CD4-positive, alpha-beta memory T cell (primary cell): Measurements from ENCODE around the gene SNTB2. TPM values are rescaled to one million over a fixed set of nuclear protein-coding genes. Genes with fewer than 3 reads are reported as not detected.

Source experiments
- CTCF ChIA-PET: fragments of 350-600 bp; sonication (Branson Sonifier 250); formaldehyde crosslinking; loops from one replicate; lab custom pipeline; 2021; ENCODE audit warnings: inconsistent platforms; ENCODE audit not compliant: partially characterized antibody; lab: Charles Lee
- POLR2A ChIA-PET: fragments of 350-600 bp; sonication (Branson Sonifier 250); formaldehyde crosslinking; loops from one replicate; lab custom pipeline; 2021; ENCODE audit not compliant: partially characterized antibody; lab: Charles Lee
- DNase-seq, 5 donors: peaks; one replicate each; pipeline versions ENCODE4 v3.0.0 to v3.0.0-alpha.2; 2020 to 2022; ENCODE audit warnings: mixed read lengths in 1 of 5
- H3K27ac ChIP-seq: one replicate; pipeline ENCODE4 v1.7.0; 2013; ENCODE audit warnings: low read depth, low read length
- H3K27me3 ChIP-seq: 2 replicates; pipeline ENCODE4 v1.7.0; 2013; ENCODE audit warnings: mild to moderate bottlenecking, low read length, moderate library complexity; ENCODE audit not compliant: insufficient read depth
- H3K36me3 ChIP-seq: 2 replicates; pipeline ENCODE4 v1.7.0; 2013; ENCODE audit warnings: mild to moderate bottlenecking, low read length, moderate library complexity; ENCODE audit not compliant: insufficient read depth
- H3K4me1 ChIP-seq: 2 replicates; pipeline ENCODE4 v1.7.0; 2013; ENCODE audit warnings: mild to moderate bottlenecking, low read length, moderate library complexity; ENCODE audit not compliant: insufficient read depth
- H3K4me3 ChIP-seq, 2 donors: one replicate each; pipeline ENCODE4 v1.7.0; 2013; ENCODE audit warnings: low read length in 2 of 2, mild to moderate bottlenecking in 1 of 2
- H3K9me3 ChIP-seq, 2 donors: one replicate each; pipeline ENCODE4 v1.7.0; 2013; ENCODE audit warnings: low read length in 2 of 2, control low read depth in 1 of 2; ENCODE audit not compliant: control insufficient read depth in 1 of 2
- H3K27ac Mint-ChIP-seq, 7 donors: one replicate each; pipeline ENCODE4 v1.8.0; 2020 to 2021; ENCODE audit warnings: mixed read lengths in 7 of 7, mild to moderate bottlenecking in 6 of 7, inconsistent platforms in 3 of 7, moderate library complexity in 3 of 7
- H3K27me3 Mint-ChIP-seq, 2 donors: one replicate each; pipeline ENCODE4 v1.8.0; 2020 to 2021; ENCODE audit warnings: mixed read lengths in 2 of 2
- H3K36me3 Mint-ChIP-seq, 2 donors: one replicate each; pipeline ENCODE4 v1.8.0; 2020 to 2021; ENCODE audit warnings: mixed read lengths in 2 of 2, inconsistent platforms in 1 of 2, mild to moderate bottlenecking in 1 of 2
- H3K4me1 Mint-ChIP-seq, 4 donors: one replicate each; pipeline ENCODE4 v1.8.0; 2020 to 2021; ENCODE audit warnings: mixed read lengths in 4 of 4, mild to moderate bottlenecking in 1 of 4
- H3K4me3 Mint-ChIP-seq, 8 donors: one replicate each; pipeline ENCODE4 v1.8.0; 2020 to 2021; ENCODE audit warnings: mixed read lengths in 8 of 8, mild to moderate bottlenecking in 7 of 8, moderate library complexity in 6 of 8, inconsistent platforms in 3 of 8
- H3K9me3 Mint-ChIP-seq, 8 donors: one replicate each; pipeline ENCODE4 v1.8.0; 2020 to 2021; ENCODE audit warnings: mixed read lengths in 8 of 8, mild to moderate bottlenecking in 5 of 8, inconsistent platforms in 3 of 8, moderate library complexity in 1 of 8
- intact Hi-C: fragments of 100-400 bp; cut with micrococcal nuclease; formaldehyde crosslinking; loops from one replicate; pipeline ENCODE4 v1.15.1; 2023
- polyA plus RNA-seq, 2 donors: library from polyadenylated mRNA; unstranded; fragments of 300-500 nt; fragmentation: Illumina TruSeq; gene quantifications; one replicate each; pipeline ENCODE4 v1.2.3, GENCODE V29; 2021
- total RNA-seq, 2 experiments: library from RNA; stranded (reverse); gene quantifications; one replicate each; pipeline ENCODE4 v1.2.3, GENCODE V29; 2021

Gene SNTB2
- total and polyA plus RNA-seq, 4 experiments from 2014 or later = 4.5 to 21.2 (median 17.3) TPM

DNA sequence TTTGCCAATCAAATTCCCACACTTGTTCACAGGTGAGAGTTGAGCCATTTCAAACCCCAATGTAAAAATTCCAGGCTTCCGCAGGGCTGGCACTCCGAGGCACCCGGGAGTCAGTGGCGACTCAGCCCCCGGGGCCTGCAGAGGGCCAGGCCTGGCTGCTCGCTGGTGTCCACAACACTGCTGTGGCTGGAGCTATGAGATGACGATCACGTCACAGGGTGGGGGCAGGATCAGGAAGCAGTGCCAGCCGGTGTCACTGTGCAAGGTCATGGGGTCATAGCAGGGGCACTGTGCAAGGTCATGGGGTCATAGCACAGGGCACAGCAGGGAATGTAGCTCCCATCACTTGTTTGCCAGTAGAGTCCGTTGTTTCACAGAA is 131.9 kb downstream of the SNTB2 start:
- Histone ChIP-seq H3K27me3 (no peaks in the 10 kb centered on the region), H3K4me3 (no peak overlapping the region), H3K4me1 (peaks cover 4% of the 10 kb centered on the region), H3K36me3 (peaks cover 86% of the 10 kb centered on the region), H3K9me3 (no peaks in the 10 kb centered on the region), H3K27ac (no peak overlapping the region)
- H3K36me3 Mint-ChIP-seq = peaks cover 33 to 66% of the 10 kb centered on the region in 2 donors
- peaks cover 0 to 7% (median 0%) of the 10 kb centered on the region in 8 donors for H3K9me3 Mint-ChIP-seq
- H3K27me3 Mint-ChIP-seq = no peaks in the 10 kb centered on the region
- DNase-seq = peak in 1 of 5 donors; percentile 11
- intact Hi-C loops = no loop called here
- CTCF ChIA-PET = interaction anchor here (0.5 to 1.2 kb wide), 3 partner anchors 10 to 255 kb away, joined by 3 read pairs; partner anchors contain the start of gene PDF
- peaks cover 0 to 16% (median 8%) of the 10 kb centered on the region in 4 donors for H3K4me1 Mint-ChIP-seq
- H3K27ac Mint-ChIP-seq = no peak overlapping the region
- POLR2A ChIA-PET = interaction anchor here (1.1 to 6.5 kb wide), 3 partner anchors 9 to 20 kb away, joined by 3 to 36 read pairs (median 7); partner anchors contain the start of gene PDF
- H3K4me3 Mint-ChIP-seq = no peak overlapping the region

- POLR2A ChIA-PET = interaction anchor here (1.1 to 6.5 kb wide), 2 partner anchors 9 to 17 kb away, joined by 3 to 36 read pairs; partner anchors contain the start of gene PDF
- peaks cover 85% of the 10 kb centered on the region for H3K36me3 ChIP-seq
- H3K9me3 Mint-ChIP-seq = peaks cover 0 to 7% (median 0%) of the 10 kb centered on the region in 8 donors
Measured at GRCh38 chr16:69319381-69319780, 132.4 kb downstream of the SNTB2 start.

GRCh38 chr16:69319826-69320739 is 133.1 kb downstream of the SNTB2 start:
- Histone ChIP-seq H3K27me3 (no peaks in the 10 kb centered on the region), H3K4me3 (no peak overlapping the region), H3K27ac (no peak overlapping the region), H3K9me3 (no peaks in the 10 kb centered on the region), H3K4me1 (no peaks in the 10 kb centered on the region), H3K36me3 (peaks cover 88% of the 10 kb centered on the region)
- peak overlapping the region in 2 of 7 donors; percentile 68 to 79 for H3K27ac Mint-ChIP-seq
- H3K4me3 Mint-ChIP-seq = no peak overlapping the region
- ChIA-PET CTCF (interaction anchor here (1.2 kb wide), 1 partner anchor 11 kb away, joined by 3 read pairs; the partner anchor contains the start of gene PDF), POLR2A (interaction anchor here (0.6 to 6.5 kb wide), 3 partner anchors 8 to 17 kb away, joined by 3 to 36 read pairs (median 4); partner anchors contain the start of gene PDF)
- H3K36me3 Mint-ChIP-seq = peaks cover 33 to 68% of the 10 kb centered on the region in 2 donors
- intact Hi-C loops = no loop called here
- peaks cover 0 to 5% (median 0%) of the 10 kb centered on the region in 8 donors for H3K9me3 Mint-ChIP-seq
- H3K4me1 Mint-ChIP-seq = peaks cover 0 to 10% (median 5%) of the 10 kb centered on the region in 4 donors
- DNase-seq = peak in 1 of 5 donors; percentile 9
- no peaks in the 10 kb centered on the region for H3K27me3 Mint-ChIP-seq

More at GRCh38 chr16:69319381-69319780, 132.4 kb downstream of the SNTB2 start:
- peaks cover 33 to 66% of the 10 kb centered on the region in 2 donors for H3K36me3 Mint-ChIP-seq
- H3K4me1 Mint-ChIP-seq = peaks cover 0 to 12% (median 5%) of the 10 kb centered on the region in 4 donors
- Histone ChIP-seq H3K27ac (no peak overlapping the region), H3K4me1 (no peaks in the 10 kb centered on the region), H3K27me3 (no peaks in the 10 kb centered on the region), H3K4me3 (no peak overlapping the region), H3K9me3 (no peaks in the 10 kb centered on the region)
- H3K27ac Mint-ChIP-seq = peak overlapping the region in 2 of 7 donors; percentile 68 to 79
- peak in 1 of 5 donors; percentile 7 for DNase-seq
- intact Hi-C loops = no loop called here
- CTCF ChIA-PET = interaction anchor here (0.5 to 1.2 kb wide), 3 partner anchors 10 to 255 kb away, joined by 3 read pairs; partner anchors contain the start of gene PDF
- no peak overlapping the region for H3K4me3 Mint-ChIP-seq
- H3K27me3 Mint-ChIP-seq = no peaks in the 10 kb centered on the region

DNA sequence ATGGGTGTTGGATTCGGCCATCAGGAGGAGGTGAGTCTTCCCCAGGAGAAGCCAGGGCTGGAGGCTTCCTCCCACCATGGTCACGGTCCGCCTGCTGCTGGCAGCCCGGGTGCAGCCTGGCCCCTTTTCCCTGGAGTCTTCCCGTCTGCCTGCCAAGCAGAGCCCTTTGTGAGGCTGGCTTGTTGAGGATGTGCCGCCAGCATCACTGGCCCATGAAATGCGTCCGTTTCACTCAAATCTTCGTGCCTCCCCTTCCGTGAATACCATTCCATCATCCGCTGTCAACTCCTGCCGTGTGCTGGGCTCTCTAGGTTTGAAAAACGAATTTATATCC is 133.7 kb downstream of the SNTB2 start:
- H3K27ac ChIP-seq = no peak overlapping the region
- H3K36me3 ChIP-seq = peaks cover 83% of the 10 kb centered on the region
- H3K27ac Mint-ChIP-seq = peak overlapping the region in 1 of 7 donors; percentile 55
- H3K9me3 Mint-ChIP-seq = peaks cover 0 to 5% (median 0%) of the 10 kb centered on the region in 8 donors
- no peaks in the 10 kb centered on the region for H3K9me3 ChIP-seq
- POLR2A ChIA-PET = interaction anchor here (1.0 kb wide), 1 partner anchor 9 kb away, joined by 4 read pairs; no protein-coding TSS in a partner anchor
- H3K36me3 Mint-ChIP-seq = peaks cover 31 to 69% of the 10 kb centered on the region in 2 donors
- H3K4me1 ChIP-seq = peaks cover under 1% of the 10 kb centered on the region
- H3K27me3 Mint-ChIP-seq = no peaks in the 10 kb centered on the region
- intact Hi-C loops = no loop called here
- DNase-seq = no peak
- peaks cover under 1 to 14% (median 6%) of the 10 kb centered on the region in 4 donors for H3K4me1 Mint-ChIP-seq
- no peaks in the 10 kb centered on the region for H3K27me3 ChIP-seq
- no peak overlapping the region for H3K4me3 ChIP-seq
- no peak overlapping the region for H3K4me3 Mint-ChIP-seq
- CTCF ChIA-PET = no interaction called here

- no peak for DNase-seq
Measured at GRCh38 chr16:69321080-69321479, 134.1 kb downstream of the SNTB2 start.

DNA sequence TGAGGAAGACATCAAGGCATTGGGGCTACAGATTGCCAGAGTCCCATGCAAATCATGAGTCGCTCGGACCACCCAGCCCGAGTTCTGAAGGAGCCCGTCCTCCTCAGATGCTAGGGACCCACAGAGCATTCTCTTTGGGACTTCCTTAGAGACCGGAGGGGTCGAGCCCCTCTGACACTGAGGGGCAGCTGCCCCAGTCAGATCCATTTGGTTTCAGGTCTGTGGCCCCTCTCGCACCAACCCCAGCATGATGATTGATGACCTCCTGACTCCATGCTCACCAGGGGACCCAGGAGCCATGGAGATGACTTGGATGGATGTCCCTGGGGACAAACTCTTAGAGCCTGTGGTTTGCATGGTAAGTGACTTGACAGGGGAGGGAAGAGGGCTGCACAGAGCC is 135.4 kb downstream of the SNTB2 start:
- H3K9me3 Mint-ChIP-seq = peaks cover 0 to 3% (median 0%) of the 10 kb centered on the region in 8 donors
- peaks cover 74% of the 10 kb centered on the region for H3K36me3 ChIP-seq
- H3K27me3 ChIP-seq = no peaks in the 10 kb centered on the region
- no peaks in the 10 kb centered on the region for H3K27me3 Mint-ChIP-seq
- ChIA-PET POLR2A (interaction anchor here (1.3 kb wide), 1 partner anchor 11 kb away, joined by 3 read pairs; no protein-coding TSS in a partner anchor), CTCF (no interaction called here)
- peak overlapping the region in 1 of 7 donors; percentile 51 for H3K27ac Mint-ChIP-seq
- peaks cover 12 to 28% (median 19%) of the 10 kb centered on the region in 4 donors for H3K4me1 Mint-ChIP-seq
- no peak overlapping the region for H3K4me3 ChIP-seq
- H3K9me3 ChIP-seq = no peaks in the 10 kb centered on the region
- no peak for DNase-seq
- H3K4me3 Mint-ChIP-seq = no peak overlapping the region
- no peak overlapping the region for H3K27ac ChIP-seq
- intact Hi-C loops = no loop called here
- H3K36me3 Mint-ChIP-seq = peaks cover 28 to 65% of the 10 kb centered on the region in 2 donors
- peaks cover 17% of the 10 kb centered on the region for H3K4me1 ChIP-seq

More at GRCh38 chr16:69321080-69321479, 134.1 kb downstream of the SNTB2 start:
- H3K4me3 Mint-ChIP-seq = no peak overlapping the region
- H3K27me3 Mint-ChIP-seq = no peaks in the 10 kb centered on the region
- ChIA-PET POLR2A (interaction anchor here (1.0 kb wide), 1 partner anchor 9 kb away, joined by 4 read pairs; no protein-coding TSS in a partner anchor), CTCF (no interaction called here)
- Histone ChIP-seq H3K9me3 (no peaks in the 10 kb centered on the region), H3K27ac (no peak overlapping the region), H3K4me3 (no peak overlapping the region), H3K4me1 (peaks cover 4% of the 10 kb centered on the region), H3K27me3 (no peaks in the 10 kb centered on the region), H3K36me3 (peaks cover 83% of the 10 kb centered on the region)
- peaks cover 27 to 68% of the 10 kb centered on the region in 2 donors for H3K36me3 Mint-ChIP-seq
- intact Hi-C loops = no loop called here
- peaks cover 0 to 3% (median 0%) of the 10 kb centered on the region in 8 donors for H3K9me3 Mint-ChIP-seq
- peak overlapping the region in 1 of 7 donors; percentile 23 for H3K27ac Mint-ChIP-seq
- peaks cover 5 to 17% (median 9%) of the 10 kb centered on the region in 4 donors for H3K4me1 Mint-ChIP-seq
